ENCODE results near the gene ANKRD36C. TPM values are rescaled to one million over a fixed set of nuclear protein-coding genes. Genes with fewer than 3 reads are reported as not detected.
"Not testable (repeated sequence)": the region's sequence is repeated elsewhere in the genome, so short reads cannot be mapped to it uniquely, and the experiment has no call there.

The ANKRD36C gene
- total and polyA plus RNA-seq, 2 of the 4 experiments (the other 2 are of a cell fraction), result 2.2 to 27.1 TPM

DNA sequence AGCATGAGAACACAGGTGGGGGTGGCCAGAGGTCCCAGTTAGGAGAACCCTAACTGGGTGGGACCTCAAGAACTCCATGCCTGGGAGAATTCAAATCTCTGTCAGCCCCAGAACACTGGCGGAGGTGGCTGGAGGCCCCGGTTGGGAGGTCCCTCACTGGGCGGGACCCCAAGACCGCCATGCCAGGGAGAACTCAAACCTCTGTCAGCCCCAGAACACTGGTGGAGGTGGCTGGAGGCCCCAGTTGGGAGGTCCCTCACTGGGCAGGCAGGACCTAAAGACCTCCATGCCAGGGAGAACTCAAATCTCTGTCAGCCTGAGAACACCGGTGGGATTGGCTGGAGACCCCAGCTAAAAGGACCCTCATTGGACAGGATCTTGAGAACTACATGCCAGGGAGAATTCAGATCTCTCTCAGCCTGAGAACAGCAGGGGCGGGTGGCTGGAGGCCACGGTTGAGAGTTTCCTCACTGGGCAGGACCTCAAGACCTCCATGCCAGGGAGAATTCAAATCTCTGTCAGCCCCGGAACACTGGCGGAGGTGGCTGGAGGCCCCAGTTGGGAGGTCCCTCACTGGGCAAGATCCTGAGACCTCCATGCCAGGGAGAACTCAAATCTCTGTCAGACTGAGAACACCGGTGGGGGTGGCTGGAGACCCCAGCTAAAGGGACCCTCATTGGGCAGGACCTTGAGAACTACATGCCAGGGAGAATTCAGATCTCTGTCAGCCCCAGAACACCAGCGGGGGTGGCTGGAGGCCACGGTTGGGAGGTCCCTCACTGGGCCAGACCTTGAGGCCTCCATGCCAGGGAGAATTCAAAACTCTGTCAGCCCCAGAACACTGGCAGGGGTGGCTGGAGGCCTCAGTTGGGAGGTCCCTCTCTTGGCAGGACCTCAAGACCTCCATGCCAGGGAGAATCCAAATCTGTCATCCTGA is 157.3 kb downstream of the ANKRD36C start:
- H2AFZ ChIP-seq (replicated peaks; ENCODE audit: low read length, poor library complexity); H3K4me1 ChIP-seq (ENCODE audit: control insufficient read depth, insufficient read depth, low read length); H2AK9ac ChIP-seq (replicated peaks; ENCODE audit: low read depth, low read length, poor library complexity); H2BK5ac ChIP-seq (ENCODE audit: low read depth, low read length, poor library complexity, severe bottlenecking); DNase-seq; POLR2A ChIA-PET (ENCODE audit: unreplicated experiment); H2AK5ac ChIP-seq (ENCODE audit: low read depth, low read length); H3K27ac ChIP-seq (ENCODE audit: insufficient read depth, low read length); H3K56ac ChIP-seq (ENCODE audit: extremely low read depth, insufficient read depth, low read length); H4K8ac ChIP-seq (ENCODE audit: low read depth in 2 of 2, low read length in 2 of 2); BruUV-seq (replicated peaks); H2BK120ac ChIP-seq (ENCODE audit: low read depth, low read length); H3K4ac ChIP-seq (ENCODE audit: low read depth, low read length); H3K27me3 ChIP-seq (ENCODE audit: control insufficient read depth, insufficient read depth, low read length); H2BK20ac ChIP-seq (ENCODE audit: low read depth, low read length); in situ Hi-C loops (cut with MboI; ENCODE audit: low sequenced_read_pairs); H3K18ac ChIP-seq (ENCODE audit: low read depth, low read length); intact Hi-C loops (cut with micrococcal nuclease); H3K9me1 ChIP-seq (ENCODE audit: insufficient read depth, low read length); H2BK15ac ChIP-seq (ENCODE audit: low read depth, low read length); H4K20me1 ChIP-seq (ENCODE audit: insufficient read depth, low read length); CTCF ChIA-PET; H3K14ac ChIP-seq (replicated peaks; ENCODE audit: low read depth, low read length); H3K9me3 ChIP-seq (ENCODE audit: control insufficient read depth, insufficient read depth, low read length); H3K4me3 ChIP-seq (ENCODE audit: insufficient read depth, low read depth, low read length); H4K91ac ChIP-seq (ENCODE audit: insufficient read depth, low read depth, low read length); dilution Hi-C loops (cut with HindIII; ENCODE audit: low sequenced_read_pairs, unreplicated experiment); H3K4me2 ChIP-seq (ENCODE audit: low read depth, low read length); ATAC-seq (ENCODE audit: low read depth); H3K79me1 ChIP-seq (ENCODE audit: low read depth in 1 of 2, low read length in 2 of 2); H3K23ac ChIP-seq (ENCODE audit: low read depth, low read length); H3K9ac ChIP-seq (ENCODE audit: low read depth, low read length); H4K5ac ChIP-seq (ENCODE audit: low read depth, low read length); H3K36me3 ChIP-seq (ENCODE audit: control insufficient read depth, insufficient read depth, low read length): not testable (repeated sequence)
- WGBS, 2 experiments (ENCODE audit: extremely low coverage in 2 of 2, insufficient read length in 1 of 2), result 92% methylated on average over 5 of the region's 12 CpGs; no CpG with 5 or more reads in 1 of the 2 experiments

DNA sequence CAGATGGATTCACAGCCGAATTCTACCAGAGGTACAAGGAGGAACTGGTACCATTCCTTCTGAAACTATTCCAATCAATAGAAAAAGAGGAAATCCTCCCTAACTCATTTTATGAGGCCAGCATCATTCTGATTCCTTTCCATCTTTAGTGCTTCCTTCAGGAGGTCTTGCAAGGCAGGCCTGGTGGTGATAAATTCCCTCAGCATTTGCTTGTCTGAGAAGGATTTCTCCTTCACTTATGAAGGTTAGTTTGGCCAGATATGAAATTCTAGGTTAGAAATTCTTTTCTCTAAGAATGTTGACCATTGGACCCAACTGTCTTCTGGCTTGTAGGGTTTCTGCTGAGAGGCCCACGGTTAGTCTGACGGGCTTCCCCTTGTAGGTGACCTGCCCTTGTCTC is 167.4 kb downstream of the ANKRD36C start:
- not testable (repeated sequence) for H3K14ac ChIP-seq (replicated peaks; ENCODE audit: low read depth, low read length)

More for the DNA sequence above, 167.4 kb downstream of the ANKRD36C start:
- H3K23ac ChIP-seq (ENCODE audit: low read depth, low read length); DNase-seq; H3K27me3 ChIP-seq (ENCODE audit: control insufficient read depth, insufficient read depth, low read length); H3K79me1 ChIP-seq (ENCODE audit: low read depth in 1 of 2, low read length in 2 of 2); H4K91ac ChIP-seq (ENCODE audit: insufficient read depth, low read depth, low read length); in situ Hi-C loops (cut with MboI; ENCODE audit: low sequenced_read_pairs); CTCF ChIA-PET; H2BK5ac ChIP-seq (ENCODE audit: low read depth, low read length, poor library complexity, severe bottlenecking); BruUV-seq (replicated peaks); H3K27ac ChIP-seq (ENCODE audit: insufficient read depth, low read length); H2BK120ac ChIP-seq (ENCODE audit: low read depth, low read length); H2AK9ac ChIP-seq (replicated peaks; ENCODE audit: low read depth, low read length, poor library complexity); H4K8ac ChIP-seq (ENCODE audit: low read depth in 2 of 2, low read length in 2 of 2); H4K20me1 ChIP-seq (ENCODE audit: insufficient read depth, low read length); H3K4me1 ChIP-seq (ENCODE audit: control insufficient read depth, insufficient read depth, low read length); H3K4me2 ChIP-seq (ENCODE audit: low read depth, low read length); H2BK15ac ChIP-seq (ENCODE audit: low read depth, low read length); H3K18ac ChIP-seq (ENCODE audit: low read depth, low read length); H3K4me3 ChIP-seq (ENCODE audit: insufficient read depth, low read depth, low read length); H2AK5ac ChIP-seq (ENCODE audit: low read depth, low read length); H2AFZ ChIP-seq (replicated peaks; ENCODE audit: low read length, poor library complexity); H3K9me1 ChIP-seq (ENCODE audit: insufficient read depth, low read length); intact Hi-C loops (cut with micrococcal nuclease); H2BK20ac ChIP-seq (ENCODE audit: low read depth, low read length); H3K4ac ChIP-seq (ENCODE audit: low read depth, low read length); POLR2A ChIA-PET (ENCODE audit: unreplicated experiment); dilution Hi-C loops (cut with HindIII; ENCODE audit: low sequenced_read_pairs, unreplicated experiment); H4K5ac ChIP-seq (ENCODE audit: low read depth, low read length); ATAC-seq (ENCODE audit: low read depth); H3K36me3 ChIP-seq (ENCODE audit: control insufficient read depth, insufficient read depth, low read length); H3K56ac ChIP-seq (ENCODE audit: extremely low read depth, insufficient read depth, low read length); H3K9ac ChIP-seq (ENCODE audit: low read depth, low read length): not testable (repeated sequence)
- H3K9me3 ChIP-seq (ENCODE audit: control insufficient read depth, insufficient read depth, low read length), result peaks cover 29% of the 10 kb centered on the region
- WGBS, 2 experiments (ENCODE audit: extremely low coverage in 2 of 2, insufficient read length in 1 of 2), result no CpG with 5 or more reads among the region's 3 CpGs
